Measurements from ENCODE around the gene CLIC6.

Gene CLIC6

DNA sequence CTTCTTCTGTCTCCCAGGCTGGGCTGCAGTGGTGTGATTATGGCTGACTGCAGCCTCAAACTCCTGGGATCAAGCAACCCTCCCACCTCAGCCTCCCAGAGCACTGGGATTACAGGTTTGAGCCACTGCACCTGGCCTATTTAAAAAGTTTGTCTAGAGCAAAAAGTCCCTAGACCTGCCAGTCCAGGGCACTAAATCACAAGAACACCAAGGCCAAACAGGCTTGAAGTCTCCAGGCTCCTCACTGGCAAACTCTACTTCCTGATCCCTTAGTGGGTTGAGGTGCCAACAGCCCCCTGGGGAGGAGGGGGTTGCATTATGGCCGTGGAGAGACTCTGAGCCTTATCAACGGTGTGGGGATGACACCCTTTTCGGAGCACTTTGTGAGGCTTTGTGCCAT is 76.0 kb downstream of the CLIC6 start:
- TF ChIP-seq, protein P1, sequence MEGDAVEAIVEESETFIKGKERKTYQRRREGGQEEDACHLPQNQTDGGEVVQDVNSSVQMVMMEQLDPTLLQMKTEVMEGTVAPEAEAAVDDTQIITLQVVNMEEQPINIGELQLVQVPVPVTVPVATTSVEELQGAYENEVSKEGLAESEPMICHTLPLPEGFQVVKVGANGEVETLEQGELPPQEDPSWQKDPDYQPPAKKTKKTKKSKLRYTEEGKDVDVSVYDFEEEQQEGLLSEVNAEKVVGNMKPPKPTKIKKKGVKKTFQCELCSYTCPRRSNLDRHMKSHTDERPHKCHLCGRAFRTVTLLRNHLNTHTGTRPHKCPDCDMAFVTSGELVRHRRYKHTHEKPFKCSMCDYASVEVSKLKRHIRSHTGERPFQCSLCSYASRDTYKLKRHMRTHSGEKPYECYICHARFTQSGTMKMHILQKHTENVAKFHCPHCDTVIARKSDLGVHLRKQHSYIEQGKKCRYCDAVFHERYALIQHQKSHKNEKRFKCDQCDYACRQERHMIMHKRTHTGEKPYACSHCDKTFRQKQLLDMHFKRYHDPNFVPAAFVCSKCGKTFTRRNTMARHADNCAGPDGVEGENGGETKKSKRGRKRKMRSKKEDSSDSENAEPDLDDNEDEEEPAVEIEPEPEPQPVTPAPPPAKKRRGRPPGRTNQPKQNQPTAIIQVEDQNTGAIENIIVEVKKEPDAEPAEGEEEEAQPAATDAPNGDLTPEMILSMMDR (IDR thresholded peaks at IDR 0.05): no peak
- Mint-ChIP-seq H3K36me3 (ENCODE audit: low read depth) (no peaks in the 10 kb centered on the region), H3K27ac (no peak overlapping the region), H3K9me3 (no peaks in the 10 kb centered on the region), H3K4me3 (no peak overlapping the region), H3K4me1 (peaks cover 10% of the 10 kb centered on the region), H3K27me3 (ENCODE audit: low read depth, poor library complexity) (peaks cover 30% of the 10 kb centered on the region)
- no peak for DNase-seq

DNA sequence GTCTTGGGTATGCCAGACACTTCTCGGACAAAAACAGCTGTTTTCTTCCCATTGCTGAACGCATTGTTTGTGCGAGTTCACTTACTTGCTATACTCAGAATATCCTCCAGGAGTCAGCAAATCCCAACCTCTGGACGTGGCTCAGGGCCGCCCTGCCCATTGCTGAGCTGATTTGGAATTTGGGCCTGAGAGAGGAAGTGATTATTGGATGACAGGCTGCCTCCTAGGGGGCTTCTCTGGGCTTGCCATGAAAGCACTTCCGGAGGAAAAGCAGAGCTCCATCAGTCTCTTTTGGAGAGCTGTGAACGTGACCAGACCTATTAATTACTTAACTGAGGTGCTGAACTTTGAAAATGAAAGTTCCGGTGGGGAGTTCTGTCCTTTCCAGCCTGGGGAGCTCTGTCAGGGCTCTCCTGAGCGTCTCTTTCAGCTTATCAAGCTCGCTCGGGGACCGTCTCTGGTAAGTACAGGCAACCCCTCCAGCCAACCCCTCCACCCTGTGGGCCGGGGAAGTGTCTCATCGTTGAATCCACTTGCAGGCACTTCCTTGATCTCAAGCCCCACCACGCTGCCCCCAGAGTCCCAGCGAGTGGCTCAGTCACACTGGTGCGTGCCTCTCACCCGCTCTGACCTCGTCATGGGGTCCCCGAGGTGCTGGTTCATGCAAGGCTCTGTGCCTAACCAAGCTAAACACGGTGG is 76.9 kb downstream of the CLIC6 start:
- Mint-ChIP-seq H3K4me1 (peaks cover 10% of the 10 kb centered on the region), H3K36me3 (ENCODE audit: low read depth) (no peaks in the 10 kb centered on the region), H3K9me3 (no peaks in the 10 kb centered on the region), H3K27ac (no peak overlapping the region), H3K27me3 (ENCODE audit: low read depth, poor library complexity) (peaks cover 26% of the 10 kb centered on the region), H3K4me3 (no peak overlapping the region)
- DNase-seq: peak; percentile 71
- TF ChIP-seq, protein P1 (IDR thresholded peaks at IDR 0.05): peak; percentile 89

DNA sequence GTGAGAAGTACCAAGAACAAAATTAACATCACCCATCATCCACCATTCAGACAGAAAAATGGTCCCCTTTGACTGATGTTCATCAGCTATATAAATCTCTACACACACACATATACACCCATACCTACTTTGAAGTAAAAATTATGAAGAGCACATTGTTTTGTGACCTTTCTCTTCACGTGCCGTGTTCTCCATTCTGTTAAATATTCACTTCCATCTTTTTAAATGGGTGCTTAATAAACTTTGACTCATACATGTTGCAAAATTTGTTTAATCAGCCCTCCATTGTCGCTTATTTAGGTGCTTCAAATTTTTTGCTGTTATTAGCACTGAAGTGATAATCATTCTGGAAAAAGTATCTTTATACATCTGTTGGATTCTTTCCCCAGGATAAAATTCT is 80.1 kb downstream of the CLIC6 start:
- Mint-ChIP-seq H3K27me3 (ENCODE audit: low read depth, poor library complexity) (peaks cover 5% of the 10 kb centered on the region), H3K4me3 (no peak overlapping the region), H3K9me3 (no peaks in the 10 kb centered on the region), H3K36me3 (ENCODE audit: low read depth) (no peaks in the 10 kb centered on the region), H3K4me1 (peaks cover 10% of the 10 kb centered on the region), H3K27ac (no peak overlapping the region)
- TF ChIP-seq, protein P1 (IDR thresholded peaks at IDR 0.05): no peak
- DNase-seq: no peak

DNA sequence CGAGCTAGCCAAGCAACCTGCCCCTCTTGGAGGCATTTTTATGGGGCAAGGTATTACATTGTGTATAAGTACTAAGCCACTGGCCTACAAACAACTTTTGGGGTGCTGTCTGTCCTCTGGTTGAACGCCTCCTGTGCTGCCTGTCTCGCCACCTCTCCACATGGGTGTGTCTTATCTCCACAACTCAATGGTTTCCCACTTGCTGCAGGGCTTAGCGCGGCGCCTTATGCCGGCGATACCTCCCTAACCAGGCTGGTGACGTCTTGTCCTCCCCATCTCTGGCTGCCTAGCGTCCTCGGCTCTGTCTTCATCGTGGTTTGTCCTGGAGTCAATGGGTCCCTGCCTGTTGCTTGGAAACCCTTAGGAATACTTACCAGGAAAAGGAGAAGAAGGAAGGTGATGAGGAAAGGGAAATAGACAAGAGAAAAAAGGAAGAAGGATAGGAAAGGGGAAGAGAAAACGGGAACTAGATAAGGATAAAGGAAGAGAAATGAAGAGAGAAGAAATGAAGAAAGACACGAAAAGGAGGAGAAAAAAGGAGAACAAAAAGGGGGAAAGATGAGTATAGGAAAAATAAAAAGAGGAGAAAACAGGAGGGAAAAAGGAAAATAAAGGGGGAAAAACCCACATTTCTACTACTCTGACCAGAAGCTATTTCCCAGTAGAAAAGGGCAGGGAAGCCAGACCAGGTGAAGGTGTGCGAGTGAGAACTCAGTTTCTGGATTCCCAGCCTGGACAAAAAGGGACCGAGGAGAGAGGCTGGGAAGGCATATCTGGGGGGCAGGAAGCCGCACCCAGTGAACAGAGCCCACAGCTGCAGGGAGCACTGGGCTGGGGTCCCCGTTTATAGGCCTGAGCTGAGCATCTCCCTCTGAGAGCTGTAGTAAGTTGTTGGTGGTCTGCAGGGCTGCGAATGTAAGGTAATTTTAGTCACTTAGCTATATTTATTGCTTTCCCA is 86.2 kb downstream of the CLIC6 start:
- H3K27ac Mint-ChIP-seq: no peak overlapping the region

DNA sequence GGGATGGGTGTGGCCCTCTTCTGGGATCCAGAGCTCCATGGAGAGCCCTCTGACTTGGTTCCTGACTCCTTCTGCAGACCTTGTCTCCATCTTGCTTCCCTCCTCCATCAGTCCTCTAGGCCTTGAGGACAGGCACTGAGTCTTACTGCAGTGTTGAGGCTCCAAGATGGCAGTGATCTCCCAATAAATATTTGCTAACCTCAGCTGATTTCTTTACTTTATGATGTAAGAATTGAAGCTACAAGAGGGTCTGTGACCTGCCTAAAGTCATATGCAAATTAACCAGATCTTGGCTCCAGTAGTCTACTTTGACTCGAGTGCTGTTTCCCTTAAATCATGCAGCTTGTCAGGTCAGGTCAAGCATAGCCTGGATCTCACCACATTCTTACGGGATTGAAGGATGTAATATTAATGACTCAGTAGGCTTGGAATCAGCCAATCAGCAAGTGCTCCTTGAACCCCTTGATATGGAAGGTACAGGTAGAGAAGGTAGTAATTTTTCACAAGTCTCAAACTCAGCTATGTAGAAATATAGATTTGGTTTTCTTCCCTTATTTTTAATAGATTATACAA is 93.0 kb downstream of the CLIC6 start:
- Mint-ChIP-seq H3K9me3 (peaks cover 7% of the 10 kb centered on the region), H3K4me1 (no peaks in the 10 kb centered on the region), H3K4me3 (no peak overlapping the region), H3K36me3 (ENCODE audit: low read depth) (no peaks in the 10 kb centered on the region), H3K27ac (no peak overlapping the region), H3K27me3 (ENCODE audit: low read depth, poor library complexity) (peaks cover 3% of the 10 kb centered on the region)
- no peak for DNase-seq
- TF ChIP-seq, protein P1 (IDR thresholded peaks at IDR 0.05): no peak

More for the DNA sequence above, 86.2 kb downstream of the CLIC6 start:
- Mint-ChIP-seq H3K4me3 (no peak overlapping the region), H3K4me1 (no peaks in the 10 kb centered on the region), H3K27me3 (ENCODE audit: low read depth, poor library complexity) (peaks cover 3% of the 10 kb centered on the region), H3K36me3 (ENCODE audit: low read depth) (no peaks in the 10 kb centered on the region), H3K9me3 (no peaks in the 10 kb centered on the region)
- no peak for DNase-seq
- TF ChIP-seq, protein P1 (IDR thresholded peaks at IDR 0.05): no peak

Data from nephron progenitor cell (in vitro differentiated cells).